ENCODE results near the gene PIK3C3. TPM values are rescaled to one million over a fixed set of nuclear protein-coding genes. Genes with fewer than 3 reads are reported as not detected.
"Not testable (repeated sequence)": the region's sequence is repeated elsewhere in the genome, so short reads cannot be mapped to it uniquely, and the experiment has no call there.

The PIK3C3 gene
- total RNA-seq, 1 experiment from 2014 or later, result 50.5 TPM

DNA sequence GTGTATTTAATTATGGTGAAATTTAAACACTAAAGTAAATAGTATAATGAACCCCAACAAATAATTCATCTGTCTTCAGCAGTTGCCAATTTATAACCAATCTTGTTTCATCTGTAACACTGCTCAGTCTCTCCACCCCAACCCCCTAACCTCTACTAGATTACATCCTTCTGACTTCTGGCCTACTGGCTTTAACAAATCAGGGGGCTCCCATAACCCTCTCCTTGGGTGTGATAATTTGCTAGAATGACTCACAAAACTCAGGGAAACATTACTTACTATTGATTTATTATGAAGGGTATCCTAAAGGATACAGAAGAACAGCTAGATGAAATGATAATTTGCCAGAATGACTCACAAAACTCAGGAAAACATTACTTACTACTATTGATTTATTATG is 50.7 kb downstream of the PIK3C3 start:
- H3K27me3 Mint-ChIP-seq (ENCODE audit: insufficient read depth, unreplicated experiment), result no peaks in the 10 kb centered on the region

DNA sequence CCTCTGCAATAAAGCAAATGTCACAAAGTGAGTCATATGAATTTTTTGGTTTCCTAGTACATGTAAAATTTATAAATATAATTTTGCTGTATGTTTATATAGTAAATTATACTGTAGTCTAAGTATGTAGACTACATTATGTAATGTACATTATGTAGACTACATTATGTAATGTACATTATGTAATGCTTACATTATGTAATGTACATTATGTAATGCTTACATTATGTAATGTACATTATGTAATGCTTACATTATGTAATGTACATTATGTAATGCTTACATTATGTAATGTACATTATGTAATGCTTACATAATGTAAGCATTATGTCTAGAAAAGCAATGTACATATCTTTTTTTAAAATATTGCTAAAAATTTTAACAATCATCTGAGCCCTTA is 54.4 kb downstream of the PIK3C3 start:
- H3K4me3 Mint-ChIP-seq (ENCODE audit: unreplicated experiment); H3K4me1 Mint-ChIP-seq (ENCODE audit: insufficient read depth, unreplicated experiment); POLR2A ChIA-PET; intact Hi-C loops (cut with micrococcal nuclease); H3K27ac Mint-ChIP-seq (ENCODE audit: low read depth, unreplicated experiment); H3K27me3 Mint-ChIP-seq (ENCODE audit: insufficient read depth, unreplicated experiment); DNase-seq (ENCODE audit: unreplicated experiment); H3K9me3 Mint-ChIP-seq (ENCODE audit: unreplicated experiment); BruUV-seq (replicated peaks); CTCF ChIA-PET: not testable (repeated sequence)
- peaks cover 71% of the 10 kb centered on the region for H3K36me3 Mint-ChIP-seq (ENCODE audit: insufficient read depth, unreplicated experiment)

More for the DNA sequence above, 50.7 kb downstream of the PIK3C3 start:
- Mint-ChIP-seq H3K4me3 (ENCODE audit: unreplicated experiment) (no peak overlapping the region), H3K9me3 (ENCODE audit: unreplicated experiment) (no peaks in the 10 kb centered on the region), H3K36me3 (ENCODE audit: insufficient read depth, unreplicated experiment) (peaks cover 65% of the 10 kb centered on the region), H3K4me1 (ENCODE audit: insufficient read depth, unreplicated experiment) (peaks cover 6% of the 10 kb centered on the region), H3K27ac (ENCODE audit: low read depth, unreplicated experiment) (no peak overlapping the region)
- ChIA-PET POLR2A (no interaction called here), CTCF (no interaction called here)
- TF ChIP-seq, protein P1, sequence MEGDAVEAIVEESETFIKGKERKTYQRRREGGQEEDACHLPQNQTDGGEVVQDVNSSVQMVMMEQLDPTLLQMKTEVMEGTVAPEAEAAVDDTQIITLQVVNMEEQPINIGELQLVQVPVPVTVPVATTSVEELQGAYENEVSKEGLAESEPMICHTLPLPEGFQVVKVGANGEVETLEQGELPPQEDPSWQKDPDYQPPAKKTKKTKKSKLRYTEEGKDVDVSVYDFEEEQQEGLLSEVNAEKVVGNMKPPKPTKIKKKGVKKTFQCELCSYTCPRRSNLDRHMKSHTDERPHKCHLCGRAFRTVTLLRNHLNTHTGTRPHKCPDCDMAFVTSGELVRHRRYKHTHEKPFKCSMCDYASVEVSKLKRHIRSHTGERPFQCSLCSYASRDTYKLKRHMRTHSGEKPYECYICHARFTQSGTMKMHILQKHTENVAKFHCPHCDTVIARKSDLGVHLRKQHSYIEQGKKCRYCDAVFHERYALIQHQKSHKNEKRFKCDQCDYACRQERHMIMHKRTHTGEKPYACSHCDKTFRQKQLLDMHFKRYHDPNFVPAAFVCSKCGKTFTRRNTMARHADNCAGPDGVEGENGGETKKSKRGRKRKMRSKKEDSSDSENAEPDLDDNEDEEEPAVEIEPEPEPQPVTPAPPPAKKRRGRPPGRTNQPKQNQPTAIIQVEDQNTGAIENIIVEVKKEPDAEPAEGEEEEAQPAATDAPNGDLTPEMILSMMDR (IDR thresholded peaks at IDR 0.05; ENCODE audit: unreplicated experiment), result no peak
- intact Hi-C loops (cut with micrococcal nuclease), result no loop called here
- BruUV-seq (replicated peaks), result no TSS peak
- no peak for DNase-seq (ENCODE audit: unreplicated experiment)

DNA sequence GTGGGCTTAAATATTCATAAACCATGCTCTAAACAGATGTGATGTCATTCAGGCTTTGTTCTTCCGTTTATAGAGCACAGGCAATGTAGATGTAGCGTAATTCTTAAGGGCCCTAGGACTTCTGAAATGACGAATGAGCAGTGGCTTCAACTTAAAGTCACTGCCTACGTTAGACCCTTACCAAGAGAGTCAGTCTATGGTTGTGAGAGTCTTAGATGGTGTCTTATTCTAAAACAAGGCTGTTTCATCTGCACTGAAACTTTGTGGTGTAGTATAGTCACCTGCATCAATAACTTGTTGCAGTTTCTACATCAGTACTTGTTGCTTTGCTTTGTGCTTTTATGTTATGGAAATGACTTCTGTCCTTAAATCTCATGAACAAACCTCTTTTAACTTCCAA is 56.0 kb downstream of the PIK3C3 start:
- no peaks in the 10 kb centered on the region for H3K27me3 Mint-ChIP-seq (ENCODE audit: insufficient read depth, unreplicated experiment)
- TF ChIP-seq, protein P1 (IDR thresholded peaks at IDR 0.05; ENCODE audit: unreplicated experiment), result no peak
- H3K4me1 Mint-ChIP-seq (ENCODE audit: insufficient read depth, unreplicated experiment), result peaks cover 6% of the 10 kb centered on the region
- ChIA-PET POLR2A (no interaction called here), CTCF (interaction anchor here (0.6 to 0.9 kb wide), 2 partner anchors 16 to 17 kb away, joined by 3 read pairs; no protein-coding TSS in a partner anchor)
- H3K9me3 Mint-ChIP-seq (ENCODE audit: unreplicated experiment), result no peaks in the 10 kb centered on the region
- H3K27ac Mint-ChIP-seq (ENCODE audit: low read depth, unreplicated experiment), result no peak overlapping the region
- intact Hi-C loops (cut with micrococcal nuclease), result no loop called here
- BruUV-seq (replicated peaks), result no TSS peak
- H3K4me3 Mint-ChIP-seq (ENCODE audit: unreplicated experiment), result no peak overlapping the region
- DNase-seq (ENCODE audit: unreplicated experiment), result no peak
- peaks cover 77% of the 10 kb centered on the region for H3K36me3 Mint-ChIP-seq (ENCODE audit: insufficient read depth, unreplicated experiment)

DNA sequence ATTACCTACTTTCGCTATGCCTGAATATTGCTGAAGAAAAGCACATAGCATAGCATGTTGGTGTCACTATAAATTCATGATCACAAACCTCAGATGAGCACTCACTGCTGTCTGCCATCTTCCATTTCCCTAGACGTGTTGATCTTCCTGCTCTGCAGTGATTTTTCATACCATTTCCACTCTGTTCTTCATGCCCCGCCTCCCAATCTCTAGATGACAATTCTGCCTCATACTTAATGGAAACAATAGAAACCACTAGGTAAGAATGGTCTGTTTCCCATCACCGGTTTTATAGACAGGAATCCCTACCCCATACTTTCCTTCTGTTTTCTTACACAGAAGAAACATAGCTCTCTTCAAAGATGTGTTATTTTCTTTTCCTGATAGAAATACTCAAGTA is 63.8 kb downstream of the PIK3C3 start:
- H3K9me3 Mint-ChIP-seq (ENCODE audit: unreplicated experiment), result no peaks in the 10 kb centered on the region
- DNase-seq (ENCODE audit: unreplicated experiment), result no peak
- ChIA-PET POLR2A (no interaction called here), CTCF (interaction anchor here (9.0 kb wide), 1 partner anchor 9 kb away, joined by 69 read pairs; no protein-coding TSS in a partner anchor)
- no TSS peak for BruUV-seq (replicated peaks)
- no peak overlapping the region for H3K4me3 Mint-ChIP-seq (ENCODE audit: unreplicated experiment)
- H3K36me3 Mint-ChIP-seq (ENCODE audit: insufficient read depth, unreplicated experiment), result peaks cover 54% of the 10 kb centered on the region
- H3K27me3 Mint-ChIP-seq (ENCODE audit: insufficient read depth, unreplicated experiment), result no peaks in the 10 kb centered on the region
- intact Hi-C loops (cut with micrococcal nuclease), result no loop called here
- TF ChIP-seq, protein P1 (IDR thresholded peaks at IDR 0.05; ENCODE audit: unreplicated experiment), result no peak
- no peak overlapping the region for H3K27ac Mint-ChIP-seq (ENCODE audit: low read depth, unreplicated experiment)
- H3K4me1 Mint-ChIP-seq (ENCODE audit: insufficient read depth, unreplicated experiment), result no peaks in the 10 kb centered on the region

DNA sequence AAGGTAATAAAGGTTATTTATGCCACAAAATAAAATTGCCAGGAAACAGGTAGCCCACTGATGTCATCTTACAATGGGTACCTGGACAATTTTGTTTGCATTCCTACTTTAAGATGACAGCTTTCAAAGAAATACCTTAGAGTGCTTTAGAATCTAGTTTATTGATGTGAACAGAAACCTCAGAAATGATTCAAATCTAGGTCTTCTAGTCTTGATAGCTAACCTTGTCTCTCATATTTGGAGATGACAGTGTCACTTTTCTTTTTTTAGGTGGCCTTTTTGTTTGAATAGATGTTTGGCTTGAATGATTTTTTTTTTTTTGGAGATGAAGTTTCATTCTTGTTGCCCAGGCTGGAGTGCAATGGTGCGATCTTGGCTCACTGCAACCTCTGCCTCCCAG is 69.1 kb downstream of the PIK3C3 start:
- POLR2A ChIA-PET, result interaction anchor here (0.7 kb wide), 1 partner anchor 30 kb away, joined by 4 read pairs; no protein-coding TSS in a partner anchor
- Mint-ChIP-seq H3K4me1 (ENCODE audit: insufficient read depth, unreplicated experiment) (no peaks in the 10 kb centered on the region), H3K4me3 (ENCODE audit: unreplicated experiment) (no peak overlapping the region), H3K27ac (ENCODE audit: low read depth, unreplicated experiment) (no peak overlapping the region), H3K27me3 (ENCODE audit: insufficient read depth, unreplicated experiment) (no peaks in the 10 kb centered on the region), H3K36me3 (ENCODE audit: insufficient read depth, unreplicated experiment) (peaks cover 63% of the 10 kb centered on the region), H3K9me3 (ENCODE audit: unreplicated experiment) (no peaks in the 10 kb centered on the region)
- CTCF ChIA-PET, result no interaction called here
- TF ChIP-seq, protein P1 (IDR thresholded peaks at IDR 0.05; ENCODE audit: unreplicated experiment), result no peak
- DNase-seq (ENCODE audit: unreplicated experiment), result no peak
- intact Hi-C loops (cut with micrococcal nuclease), result no loop called here
- no TSS peak for BruUV-seq (replicated peaks)
